ENCODE data around the gene STARD6.

DNA sequence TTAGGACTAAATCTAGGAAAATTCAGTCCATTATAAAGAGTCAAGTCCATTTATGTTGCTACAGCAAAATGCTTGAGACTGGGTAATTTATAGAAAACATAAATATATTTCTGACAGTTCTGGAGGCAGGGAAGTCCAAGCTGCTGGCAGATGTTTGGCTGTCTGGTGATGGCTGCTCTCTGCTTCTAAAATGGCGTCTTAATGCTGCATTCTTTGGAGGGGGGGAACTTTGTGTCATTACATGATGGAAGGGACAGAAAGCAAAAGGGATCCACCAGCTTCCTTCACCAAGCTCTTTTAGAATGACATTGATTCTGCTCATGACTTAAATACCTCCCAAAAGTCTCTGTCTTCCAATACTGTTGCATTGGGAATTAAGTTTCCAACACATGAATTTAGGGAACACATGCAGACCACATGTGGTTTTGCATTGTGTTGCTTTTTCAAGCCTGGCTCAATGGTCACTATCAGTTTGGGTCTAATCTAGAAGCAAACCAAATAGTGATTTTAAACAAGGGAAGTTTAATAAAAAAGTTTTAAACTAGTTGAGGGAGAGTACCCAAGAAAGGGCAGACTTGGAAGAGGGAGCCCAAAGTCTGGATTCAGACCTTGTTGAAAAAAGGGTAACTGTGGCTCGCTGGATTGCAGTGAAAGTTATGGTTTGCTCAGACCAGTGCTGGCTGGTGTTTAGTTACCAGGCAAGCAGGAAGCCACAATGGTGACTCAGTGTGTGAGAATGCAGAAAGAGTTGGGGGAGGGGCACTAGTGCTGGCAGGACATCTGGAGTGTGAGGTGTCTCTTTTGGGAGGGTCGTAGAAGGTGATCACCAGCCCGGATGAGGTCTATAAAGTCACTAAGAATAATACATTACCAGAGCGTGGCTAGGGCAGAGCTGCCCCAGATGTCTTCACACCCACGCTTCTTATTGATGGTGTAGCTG is 30.8 kb upstream of the STARD6 start:
- TF ChIP-seq, protein P1, sequence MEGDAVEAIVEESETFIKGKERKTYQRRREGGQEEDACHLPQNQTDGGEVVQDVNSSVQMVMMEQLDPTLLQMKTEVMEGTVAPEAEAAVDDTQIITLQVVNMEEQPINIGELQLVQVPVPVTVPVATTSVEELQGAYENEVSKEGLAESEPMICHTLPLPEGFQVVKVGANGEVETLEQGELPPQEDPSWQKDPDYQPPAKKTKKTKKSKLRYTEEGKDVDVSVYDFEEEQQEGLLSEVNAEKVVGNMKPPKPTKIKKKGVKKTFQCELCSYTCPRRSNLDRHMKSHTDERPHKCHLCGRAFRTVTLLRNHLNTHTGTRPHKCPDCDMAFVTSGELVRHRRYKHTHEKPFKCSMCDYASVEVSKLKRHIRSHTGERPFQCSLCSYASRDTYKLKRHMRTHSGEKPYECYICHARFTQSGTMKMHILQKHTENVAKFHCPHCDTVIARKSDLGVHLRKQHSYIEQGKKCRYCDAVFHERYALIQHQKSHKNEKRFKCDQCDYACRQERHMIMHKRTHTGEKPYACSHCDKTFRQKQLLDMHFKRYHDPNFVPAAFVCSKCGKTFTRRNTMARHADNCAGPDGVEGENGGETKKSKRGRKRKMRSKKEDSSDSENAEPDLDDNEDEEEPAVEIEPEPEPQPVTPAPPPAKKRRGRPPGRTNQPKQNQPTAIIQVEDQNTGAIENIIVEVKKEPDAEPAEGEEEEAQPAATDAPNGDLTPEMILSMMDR (IDR thresholded peaks at IDR 0.05), result no peak
- TF ChIP-seq POLR2A (IDR thresholded peaks at IDR 0.05), result no peak

Data from uterus (tissue), 2 donors.